HepG2 (cell line): ENCODE measurements around the gene DCST2. TPM values are rescaled to one million over a fixed set of nuclear protein-coding genes. Genes with fewer than 3 reads are reported as not detected.

ENCODE experiments used
- AKAP8 ChIP-seq: sonication (generic); formaldehyde crosslinking; IDR thresholded peaks from 2 replicates; pipeline ENCODE4 v1.5.1; 2020; ENCODE audit warnings: mild to moderate bottlenecking, missing genetic modification reagents
- CTCF ChIP-seq: sonication (generic); formaldehyde crosslinking; IDR thresholded peaks from 2 replicates; pipeline ENCODE4 v1.5.0; 2020; ENCODE audit warnings: mild to moderate bottlenecking, missing genetic modification reagents, moderate library complexity
- E2F2 ChIP-seq: sonication (generic); formaldehyde crosslinking; IDR thresholded peaks from 2 replicates; pipeline ENCODE4 v1.4.0; 2020; ENCODE audit warnings: missing genetic modification reagents, borderline replicate concordance
- GRHL1 ChIP-seq: sonication (generic); formaldehyde crosslinking; conservative IDR thresholded peaks from 2 replicates; pipeline ENCODE4 v1.8.0; 2022; ENCODE audit warnings: missing genetic modification reagents
- GTF2F1 ChIP-seq: fragments of 150-350 bp; IDR thresholded peaks from 2 replicates; pipeline ENCODE4 v1.6.1; 2014; ENCODE audit warnings: low read length
- HDAC6 ChIP-seq: fragments of 200-600 bp; sonication (generic); IDR thresholded peaks from 2 replicates; pipeline ENCODE4 v1.7.0; 2017; ENCODE audit warnings: mild to moderate bottlenecking, antibody characterized with exemption, low read length, low read depth
- HMGXB3 ChIP-seq: sonication (generic); formaldehyde crosslinking; IDR thresholded peaks from 2 replicates; pipeline ENCODE4 v1.4.0; 2020; ENCODE audit warnings: missing genetic modification reagents, borderline replicate concordance
- HNF4G ChIP-seq, 2 experiments: sonication (generic) in 1 of 2; formaldehyde crosslinking in 1 of 2; IDR thresholded peaks; 2 replicates each; pipeline versions ENCODE4 v1.4.0 to v1.6.1; 2011 to 2020; ENCODE audit warnings: borderline replicate concordance in 2 of 2, low read depth in 2 of 2, mild to moderate bottlenecking in 2 of 2, low read length in 1 of 2, missing genetic modification reagents in 1 of 2, moderate library complexity in 1 of 2
- IRF2 ChIP-seq: IDR thresholded peaks from 2 replicates; pipeline ENCODE4 v1.6.1; 2018; ENCODE audit warnings: missing genetic modification reagents, missing compliant biosample characterization
- KDM1A ChIP-seq: IDR thresholded peaks from 2 replicates; pipeline ENCODE4 v1.6.1; 2016; ENCODE audit warnings: missing compliant biosample characterization
- MED8 ChIP-seq: sonication (generic); formaldehyde crosslinking; IDR thresholded peaks from 2 replicates; pipeline ENCODE4 v1.8.1; 2023; ENCODE audit warnings: mild to moderate bottlenecking, missing genetic modification reagents; ENCODE audit not compliant: insufficient replicate concordance
- NFKB2 ChIP-seq: sonication (generic); formaldehyde crosslinking; IDR thresholded peaks from 2 replicates; pipeline ENCODE4 v1.4.0; 2020; ENCODE audit warnings: missing genetic modification reagents, borderline replicate concordance
- NKX3-1 ChIP-seq: sonication (generic); formaldehyde crosslinking; IDR thresholded peaks from 2 replicates; pipeline ENCODE4 v1.5.0; 2020; ENCODE audit warnings: missing genetic modification reagents
- SAFB2 ChIP-seq: sonication (generic); formaldehyde crosslinking; IDR thresholded peaks from 2 replicates; pipeline ENCODE4 v1.5.1; 2020; ENCODE audit warnings: missing genetic modification reagents, low read depth, mild to moderate bottlenecking, borderline replicate concordance
- SRY ChIP-seq: sonication (generic); formaldehyde crosslinking; IDR thresholded peaks from 2 replicates; pipeline ENCODE4 v1.8.0; 2022; ENCODE audit warnings: mild to moderate bottlenecking, missing genetic modification reagents
- ZNF260 ChIP-seq: sonication (generic); formaldehyde crosslinking; IDR thresholded peaks from 2 replicates; pipeline ENCODE4 v1.4.0; 2020; ENCODE audit warnings: missing genetic modification reagents, low read depth, mild to moderate bottlenecking, borderline replicate concordance
- ZNF335 ChIP-seq: sonication (generic); formaldehyde crosslinking; IDR thresholded peaks from 2 replicates; pipeline ENCODE4 v1.4.0; 2020; ENCODE audit warnings: missing genetic modification reagents
- ZNF781 ChIP-seq: sonication (generic); formaldehyde crosslinking; IDR thresholded peaks from 2 replicates; pipeline ENCODE4 v1.5.1; 2020; ENCODE audit warnings: borderline replicate concordance, mild to moderate bottlenecking, missing genetic modification reagents; ENCODE audit errors: not compliant biosample characterization
- ZNF879 ChIP-seq: sonication (generic); formaldehyde crosslinking; IDR thresholded peaks from 2 replicates; pipeline ENCODE4 v1.8.1; 2023; ENCODE audit warnings: missing genetic modification reagents
- polyA plus RNA-seq, 8 experiments: library from polyadenylated mRNA; depleted of rRNA in 3 of 8; stranded (reverse) in 7 of 8; unstranded in 1 of 8; fragments of >200 nt; fragmentation: Illumina TruSeq in 4 of 8; extraction: Trizol in 4 of 8; gene quantifications; 2 replicates each; pipeline versions ENCODE4 v1.2.1 to v1.2.3, GENCODE V29; 2011 to 2016; ENCODE audit warnings: low read depth in 4 of 8, missing spikeins in 1 of 8, mixed read lengths in 1 of 8; ENCODE audit not compliant: insufficient read depth in 1 of 8
- total RNA-seq, 5 experiments: library from RNA; depleted of rRNA; stranded (reverse); fragments of >200 nt; fragmentation: Illumina TruSeq; extraction: Trizol; gene quantifications; 2 replicates each; pipeline ENCODE4 v1.2.3, GENCODE V29; 2016; ENCODE audit warnings: low read depth in 1 of 5

DCST2 gene
- total and polyA plus RNA-seq, 2 of the 13 experiments (the other 11 are each of a cell fraction or from before 2014, with no cell fraction given), result 0.74 TPM; not detected in 1

GRCh38 chr1:155050560-155051341 lies 17.2 kb upstream of the DCST2 start, which contains the start of gene ADAM15 (continued):
- TF ChIP-seq HNF4G (IDR thresholded peaks at IDR 0.05; ENCODE audit: borderline replicate concordance, low read depth, low read length) (no peak), HNF4G (CRISPR knock-in tag; IDR thresholded peaks at IDR 0.05; ENCODE audit: borderline replicate concordance, low read depth) (peak; percentile 44; the same call in 1 of the 2 replicates), ZNF260 (CRISPR knock-in tag) (peak; percentile 59; the same call in 1 of the 2 replicates), CTCF (CRISPR knock-in tag) (peak; percentile 99), IRF2 (CRISPR knock-in tag) (no peak), HMGXB3 (no peak), ZNF879 (CRISPR knock-in tag) (peak; percentile 58; the same call in 1 of the 2 replicates), HDAC6 (no peak), NKX3-1 (no peak), E2F2 (CRISPR knock-in tag) (peak; percentile 56; the same call in 1 of the 2 replicates), GTF2F1 (no peak), SAFB2 (CRISPR knock-in tag) (no peak), GRHL1 (CRISPR knock-in tag) (no peak), AKAP8 (CRISPR knock-in tag) (peak; percentile 79; the same call in 1 of the 2 replicates), SRY (CRISPR knock-in tag) (peak; percentile 74; the same call in 1 of the 2 replicates), KDM1A (CRISPR knock-in tag) (0 out of 2 replicates have a peak, but pooled peaks have one; percentile 32), ZNF781 (CRISPR knock-in tag) (peak; percentile 87), MED8 (CRISPR knock-in tag) (no peak), ZNF335 (CRISPR knock-in tag) (no peak), NFKB2 (CRISPR knock-in tag) (peak; percentile 94)
